ENCODE data around the gene GPR153.

DNA sequence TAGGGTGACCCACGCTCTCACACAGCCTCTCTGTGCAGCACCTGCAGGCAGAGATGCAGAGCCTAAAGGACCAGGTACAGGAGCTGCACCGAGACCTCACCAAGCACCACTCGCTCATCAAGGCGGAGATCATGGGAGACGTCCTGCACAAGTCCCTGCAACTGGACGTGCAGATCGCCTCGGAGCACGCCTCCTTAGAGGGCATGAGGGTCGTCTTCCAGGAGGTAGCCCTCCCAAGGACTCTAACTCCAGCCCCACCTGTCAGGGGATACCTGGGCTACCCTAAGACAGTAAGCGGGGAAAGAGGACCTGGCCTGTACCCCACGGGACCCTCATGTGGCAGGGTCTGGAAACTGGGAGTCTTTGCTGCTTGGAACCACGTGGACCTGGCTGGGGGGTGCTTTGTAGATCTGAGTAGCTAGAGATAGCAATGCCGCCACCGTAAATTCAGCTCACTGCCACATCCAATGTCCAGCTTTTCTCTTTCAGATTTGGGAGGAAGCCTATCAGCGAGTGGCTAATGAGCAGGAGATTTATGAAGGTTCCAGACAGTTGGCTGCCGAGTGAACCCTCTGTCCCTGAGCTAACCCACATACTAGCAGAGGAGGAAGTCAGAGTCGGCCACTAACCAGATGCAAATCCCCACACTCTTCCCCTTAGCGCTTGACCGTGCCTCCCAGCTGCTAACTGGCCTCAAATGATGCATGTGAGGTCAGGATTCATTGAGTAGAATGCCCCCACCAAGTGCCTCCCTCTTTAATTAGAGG, 48.5 kb downstream of the GPR153 start:
- TF ChIP-seq, protein P1, sequence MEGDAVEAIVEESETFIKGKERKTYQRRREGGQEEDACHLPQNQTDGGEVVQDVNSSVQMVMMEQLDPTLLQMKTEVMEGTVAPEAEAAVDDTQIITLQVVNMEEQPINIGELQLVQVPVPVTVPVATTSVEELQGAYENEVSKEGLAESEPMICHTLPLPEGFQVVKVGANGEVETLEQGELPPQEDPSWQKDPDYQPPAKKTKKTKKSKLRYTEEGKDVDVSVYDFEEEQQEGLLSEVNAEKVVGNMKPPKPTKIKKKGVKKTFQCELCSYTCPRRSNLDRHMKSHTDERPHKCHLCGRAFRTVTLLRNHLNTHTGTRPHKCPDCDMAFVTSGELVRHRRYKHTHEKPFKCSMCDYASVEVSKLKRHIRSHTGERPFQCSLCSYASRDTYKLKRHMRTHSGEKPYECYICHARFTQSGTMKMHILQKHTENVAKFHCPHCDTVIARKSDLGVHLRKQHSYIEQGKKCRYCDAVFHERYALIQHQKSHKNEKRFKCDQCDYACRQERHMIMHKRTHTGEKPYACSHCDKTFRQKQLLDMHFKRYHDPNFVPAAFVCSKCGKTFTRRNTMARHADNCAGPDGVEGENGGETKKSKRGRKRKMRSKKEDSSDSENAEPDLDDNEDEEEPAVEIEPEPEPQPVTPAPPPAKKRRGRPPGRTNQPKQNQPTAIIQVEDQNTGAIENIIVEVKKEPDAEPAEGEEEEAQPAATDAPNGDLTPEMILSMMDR (conservative IDR thresholded peaks at IDR 0.05 in 1 of 2, IDR thresholded peaks at IDR 0.05 in 1 of 2; ENCODE audit: extremely low read depth in 1 of 2, insufficient read depth in 1 of 2, low read depth in 1 of 2, low read length in 2 of 2), result no peak
- TF ChIP-seq EZH2 (IDR thresholded peaks at IDR 0.05; ENCODE audit: borderline replicate concordance, low read length), result no peak

Data from mammary epithelial cell (primary cell).